ENCODE results near the gene PPP5C. TPM values are rescaled to one million over a fixed set of nuclear protein-coding genes. Genes with fewer than 3 reads are reported as not detected.
"Not testable (repeated sequence)": the region's sequence is repeated elsewhere in the genome, so short reads cannot be mapped to it uniquely, and the experiment has no call there.

The PPP5C gene
- total RNA-seq, 4 donors from 2014 or later = 38.2 to 66.0 (median 51.3) TPM

GRCh38 chr19:46392252-46392801 lies 45.4 kb downstream of the PPP5C start:
- 60% methylated on average over 20 of the region's 21 CpGs for WGBS
- Histone ChIP-seq H3K9me3 (no peaks in the 10 kb centered on the region), H3K4me3 (no peak overlapping the region), H3K27ac (peak overlapping the region; percentile 28), H3K36me3 (peaks cover 46% of the 10 kb centered on the region), H3K4me1 (peaks cover 11% of the 10 kb centered on the region), H3K27me3 (no peaks in the 10 kb centered on the region)
- TF ChIP-seq POLR2AphosphoS5 (IDR thresholded peaks at IDR 0.05) (no peak), POLR2A (IDR thresholded peaks at IDR 0.05) (no peak), CTCF (IDR thresholded peaks at IDR 0.05) (no peak), EP300 (IDR thresholded peaks at IDR 0.05) (no peak)
- DNase-seq (ENCODE audit: low spot score in 2 of 2) = peak in 1 of 2 donors; percentile 59

GRCh38 chr19:46392837-46393236 lies 46.0 kb downstream of the PPP5C start:
- TF ChIP-seq CTCF (IDR thresholded peaks at IDR 0.05) (no peak), EP300 (IDR thresholded peaks at IDR 0.05) (no peak), POLR2AphosphoS5 (IDR thresholded peaks at IDR 0.05) (no peak), POLR2A (IDR thresholded peaks at IDR 0.05) (no peak)
- no peak overlapping the region for H3K27ac ChIP-seq
- peaks cover 41% of the 10 kb centered on the region for H3K36me3 ChIP-seq
- no peak overlapping the region for H3K4me3 ChIP-seq
- no peaks in the 10 kb centered on the region for H3K27me3 ChIP-seq
- H3K4me1 ChIP-seq = peaks cover 11% of the 10 kb centered on the region
- WGBS = 32% methylated on average over 4 of the region's 4 CpGs
- no peaks in the 10 kb centered on the region for H3K9me3 ChIP-seq
- no peak for DNase-seq (ENCODE audit: low spot score in 2 of 2)

GRCh38 chr19:46393456-46394401 lies 46.8 kb downstream of the PPP5C start:
- peak in 1 of 2 donors; percentile 60 for DNase-seq (ENCODE audit: low spot score in 2 of 2)
- no peak for TF ChIP-seq CTCF (IDR thresholded peaks at IDR 0.05)
- no peak for TF ChIP-seq POLR2A (IDR thresholded peaks at IDR 0.05)
- TF ChIP-seq EP300 (IDR thresholded peaks at IDR 0.05) = no peak
- no peak for TF ChIP-seq POLR2AphosphoS5 (IDR thresholded peaks at IDR 0.05)
- no peaks in the 10 kb centered on the region for H3K9me3 ChIP-seq
- whole genome bisulfite sequencing = 80% methylated on average over 20 of the region's 21 CpGs
- no peak overlapping the region for H3K4me3 ChIP-seq
- H3K4me1 ChIP-seq = peaks cover 11% of the 10 kb centered on the region
- H3K27me3 ChIP-seq = no peaks in the 10 kb centered on the region
- H3K36me3 ChIP-seq = peaks cover 32% of the 10 kb centered on the region
- H3K27ac ChIP-seq = no peak overlapping the region

- peak in 1 of 2 donors; percentile 40 for DNase-seq (ENCODE audit: low spot score in 2 of 2)
- Histone ChIP-seq H3K36me3 (peaks cover 26% of the 10 kb centered on the region), H3K4me1 (peaks cover 11% of the 10 kb centered on the region), H3K9me3 (no peaks in the 10 kb centered on the region), H3K27me3 (no peaks in the 10 kb centered on the region), H3K4me3 (no peak overlapping the region), H3K27ac (no peak overlapping the region)
- no peak for TF ChIP-seq EP300 (IDR thresholded peaks at IDR 0.05)
- TF ChIP-seq CTCF (IDR thresholded peaks at IDR 0.05) = no peak
- no peak for TF ChIP-seq POLR2AphosphoS5 (IDR thresholded peaks at IDR 0.05)
- no peak for TF ChIP-seq POLR2A (IDR thresholded peaks at IDR 0.05)
- 92% methylated on average over 5 of the region's 5 CpGs for WGBS
These were observed 47.5 kb downstream of the PPP5C start for GRCh38 chr19:46394402-46394797.

GRCh38 chr19:46397801-46398479 lies 51.1 kb downstream of the PPP5C start:
- not testable (repeated sequence) for H3K4me3 ChIP-seq, H3K9me3 ChIP-seq, H3K27ac ChIP-seq, H3K36me3 ChIP-seq, H3K27me3 ChIP-seq, H3K4me1 ChIP-seq
- peak in 1 of 2 donors; percentile 45 for DNase-seq (ENCODE audit: low spot score in 2 of 2)
- 85% methylated on average over 12 of the region's 14 CpGs for WGBS
